D721Med (cell line): ENCODE results near the gene USPL1.

ENCODE experiments used
- DNase-seq: peaks from one replicate; pipeline ENCODE4 v3.0.0; 2011; ENCODE audit warnings: low spot score; ENCODE audit not compliant: insufficient read length
- FAIRE-seq: peaks from 2 replicates; lab custom pipeline; 2011; peaks lifted over from hg19 to GRCh38; lab: Jason Lieb, UNC
- TF ChIP-seq, protein P1 (sequence below): IDR thresholded peaks from 2 replicates; pipeline ENCODE4 v1.5.1; 2012; ENCODE audit warnings: mild to moderate bottlenecking, control low read depth; ENCODE audit not compliant: insufficient read depth; ENCODE audit errors: missing control alignments

The USPL1 gene

DNA sequence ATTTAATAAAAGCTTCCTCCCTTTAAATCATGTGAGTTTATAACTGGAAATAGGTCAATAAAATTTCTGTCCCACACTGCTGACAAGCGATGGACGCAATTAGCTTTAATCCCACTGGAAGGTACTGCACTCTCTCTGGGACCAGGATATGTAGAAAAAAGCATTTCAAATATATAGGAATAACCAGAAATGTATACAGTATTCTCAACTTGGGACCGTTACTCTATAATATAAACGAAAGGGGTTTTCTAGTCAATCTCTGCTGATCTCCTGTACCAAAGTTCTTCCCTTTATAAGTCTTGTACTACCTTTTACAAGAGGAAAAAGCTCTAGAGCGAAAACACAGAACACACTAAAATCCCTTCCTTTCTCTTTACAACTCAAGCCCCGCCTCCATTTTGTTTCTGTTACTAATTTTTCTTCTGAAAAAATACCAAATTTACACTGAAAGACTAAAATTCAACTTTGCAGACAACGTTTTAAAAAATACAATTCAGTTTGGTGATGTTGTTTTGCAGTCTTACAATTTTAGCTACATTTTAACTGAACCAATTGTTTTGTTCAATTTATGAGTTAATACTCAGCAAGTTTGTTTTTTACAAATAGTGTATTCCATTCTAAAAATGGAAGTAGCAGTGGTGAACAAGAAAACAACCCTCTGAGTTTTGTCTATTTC is 1.7 kb upstream of the USPL1 start:
- TF ChIP-seq, protein P1, sequence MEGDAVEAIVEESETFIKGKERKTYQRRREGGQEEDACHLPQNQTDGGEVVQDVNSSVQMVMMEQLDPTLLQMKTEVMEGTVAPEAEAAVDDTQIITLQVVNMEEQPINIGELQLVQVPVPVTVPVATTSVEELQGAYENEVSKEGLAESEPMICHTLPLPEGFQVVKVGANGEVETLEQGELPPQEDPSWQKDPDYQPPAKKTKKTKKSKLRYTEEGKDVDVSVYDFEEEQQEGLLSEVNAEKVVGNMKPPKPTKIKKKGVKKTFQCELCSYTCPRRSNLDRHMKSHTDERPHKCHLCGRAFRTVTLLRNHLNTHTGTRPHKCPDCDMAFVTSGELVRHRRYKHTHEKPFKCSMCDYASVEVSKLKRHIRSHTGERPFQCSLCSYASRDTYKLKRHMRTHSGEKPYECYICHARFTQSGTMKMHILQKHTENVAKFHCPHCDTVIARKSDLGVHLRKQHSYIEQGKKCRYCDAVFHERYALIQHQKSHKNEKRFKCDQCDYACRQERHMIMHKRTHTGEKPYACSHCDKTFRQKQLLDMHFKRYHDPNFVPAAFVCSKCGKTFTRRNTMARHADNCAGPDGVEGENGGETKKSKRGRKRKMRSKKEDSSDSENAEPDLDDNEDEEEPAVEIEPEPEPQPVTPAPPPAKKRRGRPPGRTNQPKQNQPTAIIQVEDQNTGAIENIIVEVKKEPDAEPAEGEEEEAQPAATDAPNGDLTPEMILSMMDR = no peak
- DNase-seq (no peak), FAIRE-seq (no peak)

DNA sequence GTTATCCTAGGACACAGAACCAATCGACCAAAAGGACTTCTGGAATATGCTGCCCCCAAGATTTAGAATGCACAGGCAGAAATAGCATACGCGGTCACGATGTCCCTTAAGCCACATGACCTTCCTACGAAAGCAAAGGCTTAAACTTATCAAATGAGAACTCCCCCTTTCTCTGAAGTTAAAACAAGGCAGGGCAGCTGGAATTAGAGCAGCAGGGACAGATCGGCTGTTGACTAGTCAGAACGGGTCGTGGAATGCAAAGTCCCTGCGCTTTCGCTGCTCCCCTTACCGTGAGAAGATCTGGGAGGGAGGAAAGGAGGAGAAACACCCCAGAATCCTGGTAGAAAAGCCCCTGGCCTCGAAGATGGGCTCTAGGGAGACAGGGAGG is 799 bp upstream of the USPL1 start:
- TF ChIP-seq, protein P1 = no peak
- FAIRE-seq (peak; percentile 81), DNase-seq (no peak)

DNA sequence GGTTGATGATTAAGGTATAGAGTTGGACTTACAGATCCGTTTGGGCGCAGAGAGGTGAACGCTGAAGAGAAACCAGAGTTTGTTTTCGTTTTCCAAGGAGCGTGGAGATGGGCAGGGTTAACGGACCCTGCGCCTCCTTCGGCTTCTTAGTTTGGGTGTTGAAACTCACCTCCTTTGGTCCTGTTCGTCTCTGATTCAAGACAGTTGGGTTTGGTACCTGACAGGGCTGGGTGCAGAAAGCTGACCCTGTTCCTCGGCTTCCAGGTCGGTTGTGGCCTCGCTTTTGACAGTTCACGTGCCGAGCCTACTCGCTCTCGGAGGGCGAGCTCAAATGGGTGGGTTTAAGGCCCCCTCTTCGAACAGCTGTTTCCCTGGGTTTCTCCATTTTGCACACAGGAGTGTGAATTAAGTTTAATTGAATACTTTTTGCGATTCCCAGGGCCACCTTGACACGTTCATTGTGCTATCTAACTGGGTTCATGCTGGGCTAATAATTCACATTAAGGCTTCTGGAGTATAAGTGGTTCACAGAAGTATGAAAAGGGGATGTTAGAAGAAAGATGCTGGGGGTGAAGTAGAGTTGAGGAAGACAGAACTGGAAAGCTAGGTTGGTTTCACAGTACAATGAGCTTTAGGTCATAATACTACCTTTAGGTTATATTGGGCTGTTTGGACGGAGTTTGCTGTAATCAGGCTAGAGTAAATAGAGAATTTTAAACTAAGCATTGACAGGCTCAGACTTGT is 638 bp downstream of the USPL1 start:
- DNase-seq = no peak
- TF ChIP-seq, protein P1 = no peak
- no peak for FAIRE-seq

DNA sequence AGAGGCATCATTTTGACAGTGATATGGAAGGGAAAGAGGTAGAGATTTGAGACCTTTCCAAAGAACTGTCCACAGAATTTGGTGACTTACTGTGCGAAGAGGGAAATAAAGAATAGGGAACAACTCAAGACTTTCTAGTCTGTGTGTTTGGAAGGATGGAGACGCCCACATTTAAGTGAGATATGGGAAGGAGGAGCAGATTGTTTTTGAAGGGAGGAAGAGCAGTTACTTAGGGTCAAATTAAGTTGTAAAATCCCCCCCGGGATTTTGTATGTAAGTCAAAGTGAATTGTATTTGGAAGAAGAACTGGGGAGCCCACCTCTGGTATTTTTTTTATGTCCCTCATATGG is 1.2 kb downstream of the USPL1 start:
- TF ChIP-seq, protein P1 = no peak
- FAIRE-seq = no peak
- no peak for DNase-seq

DNA sequence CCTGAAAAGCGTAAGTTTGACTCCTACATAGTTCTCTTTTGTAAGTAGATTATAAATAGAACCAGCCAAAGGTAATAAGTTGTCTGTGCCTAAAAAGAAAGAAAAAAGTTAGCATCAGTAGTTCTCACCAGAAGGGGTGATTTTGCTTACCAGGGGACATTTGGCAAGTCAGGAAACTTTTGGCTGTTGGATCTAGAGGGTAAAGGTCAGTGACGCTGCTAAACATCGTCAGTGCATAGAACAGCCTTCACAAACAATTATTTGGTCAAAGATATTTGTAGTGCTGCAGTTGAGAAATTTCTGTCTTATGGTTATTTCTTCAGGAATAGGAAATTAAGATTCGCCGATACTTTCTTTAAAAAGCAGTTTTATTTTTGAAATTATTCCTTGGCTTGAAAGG is 2.0 kb downstream of the USPL1 start:
- FAIRE-seq = no peak
- no peak for DNase-seq

DNA sequence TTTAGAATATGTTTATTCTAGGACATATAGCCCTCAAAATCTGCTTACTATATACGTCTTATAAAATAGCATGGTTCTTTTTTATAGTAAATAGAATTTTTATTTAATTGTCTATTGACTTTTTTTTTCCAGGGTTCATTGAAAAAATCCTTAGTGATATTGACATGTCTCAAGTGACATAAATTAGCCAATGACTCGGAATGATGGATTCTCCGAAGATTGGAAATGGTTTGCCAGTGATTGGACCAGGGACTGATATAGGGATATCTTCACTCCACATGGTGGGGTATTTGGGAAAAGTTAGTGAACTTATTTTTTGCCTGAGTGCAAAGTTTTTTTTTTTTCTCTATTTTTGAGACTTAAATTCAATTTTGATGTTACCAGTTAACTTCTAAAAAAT is 3.2 kb downstream of the USPL1 start:
- no peak for DNase-seq
- no peak for FAIRE-seq
- TF ChIP-seq, protein P1 = no peak

More for the DNA sequence above, 2.0 kb downstream of the USPL1 start:
- TF ChIP-seq, protein P1 = no peak

DNA sequence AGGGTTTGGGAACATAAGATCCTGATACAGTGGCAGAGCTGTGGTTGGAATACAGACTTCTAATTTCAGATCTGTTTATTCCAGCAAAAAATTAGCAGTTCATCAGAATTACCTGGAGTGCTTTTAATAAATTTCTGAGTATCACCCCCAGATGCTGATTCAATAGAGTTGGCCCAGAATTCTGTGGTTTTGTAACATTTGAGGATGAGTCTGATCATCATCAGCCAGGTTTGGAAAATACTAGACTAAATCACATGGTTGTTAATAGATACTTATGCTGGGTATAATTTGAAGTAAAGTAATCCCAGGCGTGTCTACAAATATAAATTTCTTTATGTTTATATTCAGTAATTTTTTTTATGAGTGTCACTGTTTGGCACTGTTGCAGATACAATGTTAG is 4.8 kb downstream of the USPL1 start:
- FAIRE-seq (no peak), DNase-seq (no peak)
- TF ChIP-seq, protein P1 = no peak
